Memory B cell (primary cell): ENCODE measurements around the gene SESN2.

Experiments used
- ATAC-seq: fragments of 150-1000 bp; cut with Tn5 transposase; 2 replicates; pipeline ENCODE4 v1.10.0; 2021; ENCODE audit warnings: low read depth, mild to moderate bottlenecking, moderate library complexity
- DNase-seq, 2 donors: peaks; one replicate each; pipeline ENCODE4 v3.0.0; 2022; ENCODE audit warnings: low spot score in 2 of 2
- H3K27ac Mint-ChIP-seq: one replicate; pipeline ENCODE4 v1.8.0; 2022; ENCODE audit warnings: mild to moderate bottlenecking, moderate library complexity, mixed read lengths
- H3K27me3 Mint-ChIP-seq: one replicate; pipeline ENCODE4 v1.8.0; 2022; ENCODE audit warnings: mixed read lengths
- H3K36me3 Mint-ChIP-seq: one replicate; pipeline ENCODE4 v1.8.0; 2022; ENCODE audit warnings: mild to moderate bottlenecking, mixed read lengths
- H3K4me1 Mint-ChIP-seq: one replicate; pipeline ENCODE4 v1.8.0; 2022; ENCODE audit warnings: mixed read lengths
- H3K4me3 Mint-ChIP-seq: one replicate; pipeline ENCODE4 v1.8.0; 2022; ENCODE audit warnings: mild to moderate bottlenecking, moderate library complexity, mixed read lengths
- H3K9me3 Mint-ChIP-seq: one replicate; pipeline ENCODE4 v1.8.0; 2022; ENCODE audit warnings: mixed read lengths

SESN2 gene

GRCh38 chr1:28259252-28259933, at the start of gene SESN2:
Gene SESN2 (plus strand): TSS chr1:28259518. CDS start chr1:28259848, 330 bp downstream.
- Mint-ChIP-seq H3K4me3 (peak within 1 kb of the TSS; percentile 80), H3K27me3 (no peaks in the 10 kb centered on the region), H3K27ac (no peak within 1 kb of the TSS), H3K9me3 (no peaks in the 10 kb centered on the region), H3K4me1 (peaks cover 15% of the 10 kb centered on the region), H3K36me3 (no peaks in the 10 kb centered on the region)
- DNase-seq = peak; percentile 98 to 99
- peak; percentile 97 for ATAC-seq

GRCh38 chr1:28209700-28210099, 49.6 kb upstream of the SESN2 start:
- ATAC-seq (no peak), DNase-seq (no peak)
- no peaks in the 10 kb centered on the region for H3K27me3 Mint-ChIP-seq
- no peak overlapping the region for H3K4me3 Mint-ChIP-seq
- H3K27ac Mint-ChIP-seq = no peak overlapping the region
- peaks cover 10% of the 10 kb centered on the region for H3K36me3 Mint-ChIP-seq
- H3K4me1 Mint-ChIP-seq = peaks cover 7% of the 10 kb centered on the region
- H3K9me3 Mint-ChIP-seq = no peaks in the 10 kb centered on the region

- H3K27me3 Mint-ChIP-seq = no peaks in the 10 kb centered on the region
- no peaks in the 10 kb centered on the region for H3K9me3 Mint-ChIP-seq
- ATAC-seq (no peak), DNase-seq (no peak)
- H3K4me3 Mint-ChIP-seq = no peak overlapping the region
- H3K27ac Mint-ChIP-seq = no peak overlapping the region
- peaks cover 8% of the 10 kb centered on the region for H3K36me3 Mint-ChIP-seq
- H3K4me1 Mint-ChIP-seq = peaks cover 6% of the 10 kb centered on the region
Observed at GRCh38 chr1:28213315-28213714, 46.0 kb upstream of the SESN2 start.

GRCh38 chr1:28229089-28229488, 30.2 kb upstream of the SESN2 start:
- Mint-ChIP-seq H3K4me1 (peaks cover 13% of the 10 kb centered on the region), H3K4me3 (no peak overlapping the region), H3K27me3 (no peaks in the 10 kb centered on the region), H3K9me3 (no peaks in the 10 kb centered on the region), H3K36me3 (peaks cover 14% of the 10 kb centered on the region), H3K27ac (no peak overlapping the region)
- ATAC-seq = no peak
- no peak for DNase-seq

- ATAC-seq (no peak), DNase-seq (no peak)
- no peak overlapping the region for H3K27ac Mint-ChIP-seq
- H3K4me3 Mint-ChIP-seq = no peak overlapping the region
- H3K36me3 Mint-ChIP-seq = peaks cover 10% of the 10 kb centered on the region
- no peaks in the 10 kb centered on the region for H3K27me3 Mint-ChIP-seq
- H3K9me3 Mint-ChIP-seq = no peaks in the 10 kb centered on the region
- peaks cover 13% of the 10 kb centered on the region for H3K4me1 Mint-ChIP-seq
Observed at GRCh38 chr1:28229996-28230395, 29.3 kb upstream of the SESN2 start.

- H3K4me1 Mint-ChIP-seq = peaks cover 13% of the 10 kb centered on the region
- DNase-seq (peak; percentile 83 to 89), ATAC-seq (peak; percentile 68)
- H3K9me3 Mint-ChIP-seq = no peaks in the 10 kb centered on the region
- H3K27ac Mint-ChIP-seq = peak within 1 kb of the TSS; percentile 97
- no peaks in the 10 kb centered on the region for H3K27me3 Mint-ChIP-seq
- peaks cover 2% of the 10 kb centered on the region for H3K36me3 Mint-ChIP-seq
- peak within 1 kb of the TSS; percentile 96 for H3K4me3 Mint-ChIP-seq
Observed at GRCh38 chr1:28232558-28233263, 26.6 kb upstream of the SESN2 start, which contains the start of gene DNAJC8. Gene DNAJC8 (minus strand): TSS chr1:28233029. CDS start chr1:28232998, 31 bp downstream.

- peaks cover 2% of the 10 kb centered on the region for H3K36me3 Mint-ChIP-seq
- no peaks in the 10 kb centered on the region for H3K9me3 Mint-ChIP-seq
- H3K4me3 Mint-ChIP-seq = peak overlapping the region; percentile 21
- peak overlapping the region; percentile 97 for H3K27ac Mint-ChIP-seq
- no peaks in the 10 kb centered on the region for H3K27me3 Mint-ChIP-seq
- DNase-seq (no peak), ATAC-seq (no peak)
- H3K4me1 Mint-ChIP-seq = peaks cover 13% of the 10 kb centered on the region
Observed at GRCh38 chr1:28233264-28233606, 26.1 kb upstream of the SESN2 start.

GRCh38 chr1:28235755-28236655, 23.3 kb upstream of the SESN2 start, which contains the start of gene ATP5IF1:
Gene ATP5IF1 (plus strand): TSS chr1:28236124. CDS start chr1:28236184, 60 bp downstream.
- Mint-ChIP-seq H3K36me3 (peaks cover 2% of the 10 kb centered on the region), H3K4me1 (peaks cover 8% of the 10 kb centered on the region), H3K4me3 (no peak within 1 kb of the TSS), H3K9me3 (no peaks in the 10 kb centered on the region), H3K27ac (no peak within 1 kb of the TSS), H3K27me3 (no peaks in the 10 kb centered on the region)
- DNase-seq (peak; percentile 81 to 90), ATAC-seq (peak; percentile 90)

- H3K27ac Mint-ChIP-seq = no peak overlapping the region
Observed at GRCh38 chr1:28236656-28237322, 22.5 kb upstream of the SESN2 start.

GRCh38 chr1:28239004-28239403, 20.3 kb upstream of the SESN2 start:
- no peak overlapping the region for H3K27ac Mint-ChIP-seq
- DNase-seq (no peak), ATAC-seq (no peak)
- no peak overlapping the region for H3K4me3 Mint-ChIP-seq
- no peaks in the 10 kb centered on the region for H3K27me3 Mint-ChIP-seq
- H3K9me3 Mint-ChIP-seq = no peaks in the 10 kb centered on the region
- H3K36me3 Mint-ChIP-seq = peaks cover 2% of the 10 kb centered on the region
- peaks cover 10% of the 10 kb centered on the region for H3K4me1 Mint-ChIP-seq

More at GRCh38 chr1:28236656-28237322, 22.5 kb upstream of the SESN2 start:
- Mint-ChIP-seq H3K27me3 (no peaks in the 10 kb centered on the region), H3K4me1 (peaks cover 8% of the 10 kb centered on the region), H3K36me3 (peaks cover 2% of the 10 kb centered on the region), H3K9me3 (no peaks in the 10 kb centered on the region), H3K4me3 (no peak overlapping the region)
- DNase-seq = no peak
- ATAC-seq = no peak

- Mint-ChIP-seq H3K36me3 (peaks cover 2% of the 10 kb centered on the region), H3K4me1 (peaks cover 14% of the 10 kb centered on the region), H3K4me3 (no peak overlapping the region), H3K27ac (no peak overlapping the region), H3K9me3 (no peaks in the 10 kb centered on the region), H3K27me3 (no peaks in the 10 kb centered on the region)
- DNase-seq = no peak
- ATAC-seq = no peak
Observed at GRCh38 chr1:28240024-28240423, 19.3 kb upstream of the SESN2 start.

- no peak for DNase-seq
- H3K4me3 Mint-ChIP-seq = no peak overlapping the region
- no peak for ATAC-seq
- no peak overlapping the region for H3K27ac Mint-ChIP-seq
- H3K36me3 Mint-ChIP-seq = peaks cover 2% of the 10 kb centered on the region
- H3K9me3 Mint-ChIP-seq = no peaks in the 10 kb centered on the region
- H3K27me3 Mint-ChIP-seq = no peaks in the 10 kb centered on the region
- H3K4me1 Mint-ChIP-seq = peaks cover 19% of the 10 kb centered on the region
Observed at GRCh38 chr1:28241638-28242241, 17.6 kb upstream of the SESN2 start.

GRCh38 chr1:28243685-28244311, 15.5 kb upstream of the SESN2 start:
- peak overlapping the region; percentile 33 for H3K4me3 Mint-ChIP-seq
- no peaks in the 10 kb centered on the region for H3K27me3 Mint-ChIP-seq
- ATAC-seq = no peak
- peaks cover 2% of the 10 kb centered on the region for H3K36me3 Mint-ChIP-seq
- DNase-seq = no peak
- peak overlapping the region; percentile 96 for H3K27ac Mint-ChIP-seq
- H3K4me1 Mint-ChIP-seq = peaks cover 33% of the 10 kb centered on the region
- H3K9me3 Mint-ChIP-seq = no peaks in the 10 kb centered on the region
